ENCODE data around the gene SLC7A11.

SLC7A11 gene

DNA sequence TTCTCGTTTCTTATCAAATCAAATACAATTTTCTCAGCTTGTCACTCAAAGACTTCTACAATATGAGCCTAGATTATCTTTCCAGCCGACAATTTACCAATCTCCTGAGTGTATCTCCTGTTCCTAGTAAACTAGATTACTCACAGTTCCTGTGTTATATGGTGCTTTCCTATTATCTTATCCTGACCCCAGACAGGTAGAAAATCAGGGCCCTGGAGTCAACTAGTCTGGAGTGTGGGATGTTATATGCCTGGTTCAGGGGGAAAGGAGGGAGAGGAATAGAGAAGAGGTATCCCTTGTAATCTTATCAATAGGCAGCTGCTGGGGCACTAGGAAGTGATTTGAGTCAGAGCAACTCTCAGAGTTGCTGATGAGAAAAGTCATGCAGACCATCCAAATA is 127.1 kb downstream of the SLC7A11 start:
- TF ChIP-seq, protein P1, sequence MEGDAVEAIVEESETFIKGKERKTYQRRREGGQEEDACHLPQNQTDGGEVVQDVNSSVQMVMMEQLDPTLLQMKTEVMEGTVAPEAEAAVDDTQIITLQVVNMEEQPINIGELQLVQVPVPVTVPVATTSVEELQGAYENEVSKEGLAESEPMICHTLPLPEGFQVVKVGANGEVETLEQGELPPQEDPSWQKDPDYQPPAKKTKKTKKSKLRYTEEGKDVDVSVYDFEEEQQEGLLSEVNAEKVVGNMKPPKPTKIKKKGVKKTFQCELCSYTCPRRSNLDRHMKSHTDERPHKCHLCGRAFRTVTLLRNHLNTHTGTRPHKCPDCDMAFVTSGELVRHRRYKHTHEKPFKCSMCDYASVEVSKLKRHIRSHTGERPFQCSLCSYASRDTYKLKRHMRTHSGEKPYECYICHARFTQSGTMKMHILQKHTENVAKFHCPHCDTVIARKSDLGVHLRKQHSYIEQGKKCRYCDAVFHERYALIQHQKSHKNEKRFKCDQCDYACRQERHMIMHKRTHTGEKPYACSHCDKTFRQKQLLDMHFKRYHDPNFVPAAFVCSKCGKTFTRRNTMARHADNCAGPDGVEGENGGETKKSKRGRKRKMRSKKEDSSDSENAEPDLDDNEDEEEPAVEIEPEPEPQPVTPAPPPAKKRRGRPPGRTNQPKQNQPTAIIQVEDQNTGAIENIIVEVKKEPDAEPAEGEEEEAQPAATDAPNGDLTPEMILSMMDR (conservative IDR thresholded peaks at IDR 0.05; ENCODE audit: control insufficient read depth, insufficient read depth, low read depth, low read length) = no peak

DNA sequence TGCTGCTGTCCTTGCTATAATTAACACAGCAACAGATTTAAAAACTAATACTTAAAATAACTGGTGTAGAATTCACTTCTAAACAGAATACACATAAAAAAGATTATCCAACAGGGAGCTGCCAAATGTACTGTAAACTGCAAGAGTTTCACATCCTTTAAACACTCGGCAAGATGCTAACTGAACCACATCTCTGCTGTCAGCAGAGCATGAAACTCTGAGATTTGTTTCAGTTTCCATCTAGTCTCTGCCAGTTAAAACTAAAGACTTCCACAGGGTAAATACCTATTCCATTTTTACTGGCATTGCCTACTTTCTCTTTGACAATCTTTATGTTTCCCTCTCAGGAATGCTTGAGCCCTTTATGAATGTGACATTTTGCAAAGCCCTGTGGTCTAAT is 127.7 kb downstream of the SLC7A11 start:
- TF ChIP-seq, protein P1 (conservative IDR thresholded peaks at IDR 0.05; ENCODE audit: control insufficient read depth, insufficient read depth, low read depth, low read length) = no peak
- DNase-seq (ENCODE audit: low read depth) = no peak
- no peak overlapping the region for H3K4me3 ChIP-seq (ENCODE audit: control insufficient read depth, low read depth, low read length)

More for the DNA sequence above, 127.1 kb downstream of the SLC7A11 start:
- no peak for DNase-seq (ENCODE audit: low read depth)
- no peak overlapping the region for H3K4me3 ChIP-seq (ENCODE audit: control insufficient read depth, low read depth, low read length)
